H1 (cell line): ENCODE measurements around the gene DCDC2. TPM values are rescaled to one million over a fixed set of nuclear protein-coding genes. Genes with fewer than 3 reads are reported as not detected.

ENCODE experiments used
- CTCF ChIA-PET: fragments of 300-600 bp; sonication (Branson Sonifier 250); formaldehyde crosslinking; loops from one replicate; lab custom pipeline; 2021; ENCODE audit not compliant: partially characterized antibody; lab: Charles Lee
- POLR2A ChIA-PET: fragments of 300-600 bp; sonication (Branson Sonifier 250); formaldehyde crosslinking; loops from one replicate; lab custom pipeline; 2021; ENCODE audit warnings: inconsistent platforms; ENCODE audit not compliant: partially characterized antibody; lab: Charles Lee
- DNase-seq, 2 experiments: peaks; one replicate each; pipeline versions ENCODE4 v3.0.0 to v3.0.0-alpha.2; 2010 to 2022; ENCODE audit warnings: low spot score in 2 of 2, low read depth in 1 of 2, mixed read lengths in 1 of 2
- FAIRE-seq: peaks from 2 replicates; lab custom pipeline; 2011; peaks lifted over from hg19 to GRCh38; lab: Jason Lieb, UNC
- H2AFZ ChIP-seq: 2 replicates; pipeline ENCODE4 v1.8.1; 2012; ENCODE audit warnings: low read length, inconsistent platforms
- H2AK5ac ChIP-seq: 2 replicates; pipeline ENCODE4 v1.6.1; 2013; ENCODE audit warnings: low read depth, low read length
- H2BK120ac ChIP-seq: replicated peaks from 2 replicates; pipeline ENCODE3; 2013; ENCODE audit warnings: low read depth, low read length, inconsistent platforms
- H2BK12ac ChIP-seq: 2 replicates; pipeline ENCODE4 v1.6.1; 2013; ENCODE audit warnings: low read depth, low read length
- H2BK15ac ChIP-seq: 2 replicates; pipeline ENCODE4 v1.6.1; 2013; ENCODE audit warnings: low read length
- H2BK20ac ChIP-seq: 2 replicates; pipeline ENCODE4 v1.6.1; 2013; ENCODE audit warnings: low read length
- H2BK5ac ChIP-seq: 2 replicates; pipeline ENCODE4 v1.6.1; 2013; ENCODE audit warnings: low read depth, low read length
- H3K14ac ChIP-seq: 2 replicates; pipeline ENCODE4 v1.6.1; 2013; ENCODE audit warnings: inconsistent platforms; ENCODE audit not compliant: insufficient read length
- H3K18ac ChIP-seq: 2 replicates; pipeline ENCODE4 v1.6.1; 2013; ENCODE audit warnings: low read length; ENCODE audit errors: extremely low read depth
- H3K23ac ChIP-seq: 2 replicates; pipeline ENCODE4 v1.6.1; 2013; ENCODE audit warnings: inconsistent platforms; ENCODE audit not compliant: insufficient read length
- H3K23me2 ChIP-seq: 2 replicates; pipeline ENCODE4 v1.6.1; 2013; ENCODE audit warnings: low read depth, low read length
- H3K27ac ChIP-seq: 2 replicates; pipeline ENCODE4 v1.6.1; 2011; ENCODE audit warnings: low read depth, low read length, inconsistent platforms
- H3K27me3 ChIP-seq, 4 experiments: replicated peaks in 1 of 4; 1 replicate in 1 of 4; 2 replicates in 3 of 4; pipeline versions ENCODE4 v1.6.1 to v1.8.1; 2011 to 2013; ENCODE audit warnings: low read length in 3 of 4, mild to moderate bottlenecking in 3 of 4, inconsistent platforms in 2 of 4, mixed read lengths in 2 of 4, moderate library complexity in 1 of 4; ENCODE audit not compliant: control insufficient read depth in 3 of 4, insufficient read depth in 3 of 4; ENCODE audit errors: extremely low read depth in 1 of 4
- H3K36me3 ChIP-seq, 4 experiments: 2 replicates each; pipeline versions ENCODE4 v1.6.1 to v1.8.1; 2011 to 2013; ENCODE audit warnings: mild to moderate bottlenecking in 4 of 4, low read length in 3 of 4, moderate library complexity in 2 of 4, control low read depth in 1 of 4, inconsistent platforms in 1 of 4; ENCODE audit not compliant: insufficient read depth in 4 of 4, control insufficient read depth in 2 of 4
- H3K4ac ChIP-seq: replicated peaks from 2 replicates; pipeline ENCODE3; 2013; ENCODE audit warnings: low read length, low read depth, mixed read lengths, inconsistent platforms; ENCODE audit not compliant: insufficient read length
- H3K4me1 ChIP-seq, 4 experiments: replicated peaks in 1 of 4; 1 replicate in 1 of 4; 2 replicates in 3 of 4; pipeline versions ENCODE4 v1.6.1 to v1.8.1; 2011 to 2013; ENCODE audit warnings: low read length in 3 of 4, inconsistent platforms in 2 of 4, mixed read lengths in 1 of 4; ENCODE audit not compliant: insufficient read depth in 4 of 4, control insufficient read depth in 3 of 4
- H3K4me2 ChIP-seq, 2 experiments: 2 replicates each; pipeline versions ENCODE4 v1.6.1 to v1.8.1; 2011 to 2013; ENCODE audit warnings: low read depth in 2 of 2, low read length in 2 of 2, control low read depth in 1 of 2, inconsistent platforms in 1 of 2, mild to moderate bottlenecking in 1 of 2; ENCODE audit not compliant: insufficient read depth in 1 of 2
- H3K4me3 ChIP-seq, 4 experiments: fragments of 200-600, 300-600 bp in 1 of 4; sonication (generic), shearing (Covaris generic), sonication (Bioruptor Twin) in 1 of 4; 2 replicates each; pipeline versions ENCODE4 v1.5.1 to v1.8.1; 2011 to 2016; ENCODE audit warnings: low read length in 4 of 4, low read depth in 3 of 4, control low read depth in 2 of 4, inconsistent platforms in 2 of 4, mild to moderate bottlenecking in 2 of 4, mixed read lengths in 1 of 4, moderate library complexity in 1 of 4; ENCODE audit not compliant: insufficient read depth in 2 of 4; ENCODE audit errors: extremely low read depth in 1 of 4
- H3K56ac ChIP-seq: replicated peaks from 2 replicates; pipeline ENCODE3; 2013; ENCODE audit warnings: low read depth, mild to moderate bottlenecking, mixed read lengths, low read length, inconsistent platforms; ENCODE audit not compliant: insufficient read length
- H3K79me1 ChIP-seq: 2 replicates; pipeline ENCODE4 v1.6.1; 2013; ENCODE audit warnings: low read depth, low read length, control low read depth
- H3K79me2 ChIP-seq, 2 experiments: 2 replicates each; pipeline versions ENCODE4 v1.6.1 to v1.8.1; 2012 to 2013; ENCODE audit warnings: low read length in 2 of 2, mild to moderate bottlenecking in 2 of 2, inconsistent platforms in 1 of 2; ENCODE audit not compliant: insufficient read depth in 2 of 2, control insufficient read depth in 1 of 2
- H3K9ac ChIP-seq, 4 experiments: replicated peaks in 1 of 4; 1 replicate in 1 of 4; 2 replicates in 3 of 4; pipeline versions ENCODE4 v1.6.1 to v1.8.1; 2011 to 2013; ENCODE audit warnings: low read depth in 3 of 4, low read length in 3 of 4, control low read depth in 2 of 4, mild to moderate bottlenecking in 2 of 4, moderate library complexity in 2 of 4, inconsistent platforms in 1 of 4; ENCODE audit errors: extremely low read depth in 1 of 4
- H3K9me3 ChIP-seq, 2 experiments: 2 replicates each; pipeline versions ENCODE4 v1.6.1 to v1.8.1; 2012 to 2013; ENCODE audit warnings: mild to moderate bottlenecking in 2 of 2, moderate library complexity in 2 of 2, control low read depth in 1 of 2, inconsistent platforms in 1 of 2, low read depth in 1 of 2, low read length in 1 of 2, mixed read lengths in 1 of 2; ENCODE audit not compliant: insufficient read depth in 2 of 2
- H4K20me1 ChIP-seq, 2 experiments: replicated peaks in 1 of 2; 2 replicates each; pipeline versions ENCODE3 to v1.8.1; 2011 to 2013; ENCODE audit warnings: inconsistent platforms in 2 of 2, low read length in 2 of 2, mild to moderate bottlenecking in 1 of 2; ENCODE audit not compliant: insufficient read depth in 2 of 2, control insufficient read depth in 1 of 2
- H4K5ac ChIP-seq: 2 replicates; pipeline ENCODE4 v1.6.1; 2013; ENCODE audit warnings: low read length, low read depth, mixed read lengths, inconsistent platforms; ENCODE audit not compliant: insufficient read length
- H4K8ac ChIP-seq: 2 replicates; pipeline ENCODE4 v1.8.0; 2013; ENCODE audit warnings: mild to moderate bottlenecking, moderate library complexity, low read length, inconsistent platforms; ENCODE audit not compliant: insufficient read depth; ENCODE audit errors: extremely low read depth
- H4K91ac ChIP-seq: replicated peaks from 2 replicates; pipeline ENCODE3; 2013; ENCODE audit warnings: low read length, mixed read lengths, inconsistent platforms; ENCODE audit not compliant: insufficient read length
- GABPA ChIP-seq: IDR thresholded peaks from 2 replicates; pipeline ENCODE4 v1.6.1; 2011; ENCODE audit warnings: mild to moderate bottlenecking, low read length, moderate library complexity, borderline replicate concordance; ENCODE audit not compliant: insufficient read depth
- JUN ChIP-seq: IDR thresholded peaks from 2 replicates; pipeline ENCODE4 v1.6.1; 2011; ENCODE audit warnings: low read depth, mild to moderate bottlenecking, improper control_type of control experiment, low read length
- MAFK ChIP-seq: IDR thresholded peaks from 2 replicates; pipeline ENCODE4 v1.6.1; 2012; ENCODE audit warnings: low read depth, mild to moderate bottlenecking, improper control_type of control experiment, low read length
- NRF1 ChIP-seq: IDR thresholded peaks from 2 replicates; pipeline ENCODE4 v1.6.1; 2011; ENCODE audit warnings: mild to moderate bottlenecking, low read depth, low read length, improper control_type of control experiment
- RFX5 ChIP-seq: IDR thresholded peaks from 2 replicates; pipeline ENCODE4 v1.6.1; 2011; ENCODE audit warnings: low read depth, low read length, improper control_type of control experiment, borderline replicate concordance
- SIX5 ChIP-seq: IDR thresholded peaks from 2 replicates; pipeline ENCODE4 v1.6.1; 2011; ENCODE audit warnings: mild to moderate bottlenecking, low read depth, low read length
- SRF ChIP-seq: IDR thresholded peaks from 2 replicates; pipeline ENCODE4 v1.6.1; 2011; ENCODE audit warnings: mild to moderate bottlenecking, low read depth, low read length, moderate library complexity
- TAF7 ChIP-seq: optimal IDR thresholded peaks from 2 replicates; pipeline ENCODE3; 2011; ENCODE audit warnings: low read depth, mild to moderate bottlenecking, inconsistent platforms, low read length, moderate library complexity, borderline replicate concordance
- TEAD4 ChIP-seq: IDR thresholded peaks from 2 replicates; pipeline ENCODE4 v1.6.1; 2012; ENCODE audit warnings: low read depth, low read length, inconsistent platforms, mixed read lengths
- YY1 ChIP-seq: IDR thresholded peaks from 2 replicates; pipeline ENCODE4 v1.6.1; 2011; ENCODE audit warnings: low read depth, mild to moderate bottlenecking, low read length
- WGBS, 2 experiments: shearing (Covaris generic) in 1 of 2; methylation state at CpG; one replicate each; pipeline versions ENCODE4 v1.1.6 to v1.1.7; 2013 to 2015; ENCODE audit warnings: low lambda C conversion rate in 2 of 2, mixed read lengths in 2 of 2, inconsistent platforms in 1 of 2, low coverage in 1 of 2, missing lambda C conversion rate in 1 of 2; ENCODE audit not compliant: insufficient replicate concordance in 2 of 2, insufficient coverage in 1 of 2, insufficient read length in 1 of 2; ENCODE audit errors: extremely low coverage in 1 of 2, missing lambda C conversion rate in 1 of 2; 5-methylcytosine and 5-hydroxymethylcytosine counted together
- long read RNA-seq, 2 experiments: library from RNA in 1 of 2; library from capped mRNA in 1 of 2; stranded (forward); transcript quantifications; one replicate each; pipeline ENCODE4 v2.0.0, GENCODE V29; 2021; ENCODE audit warnings: inconsistent platforms in 1 of 2
- polyA minus RNA-seq, 3 experiments: library from RNA; depleted of rRNA, polyadenylated mRNA; stranded (reverse); fragments of >200 nt; gene quantifications; 1 replicate in 2 of 3; 2 replicates in 1 of 3; pipeline ENCODE4 v1.2.3, GENCODE V29; 2011
- polyA plus RNA-seq, 7 experiments: library from polyadenylated mRNA; depleted of rRNA in 3 of 7; stranded (reverse) in 5 of 7; unstranded in 2 of 7; fragments of >200 nt in 5 of 7; fragments of 200-250 nt in 2 of 7; gene quantifications; 1 replicate in 5 of 7; 2 replicates in 1 of 7; 4 replicates in 1 of 7; pipeline versions ENCODE4 v1.2.1 to v1.2.3, GENCODE V29; 2011 to 2013; ENCODE audit warnings: missing spikeins in 2 of 7, mixed read lengths in 2 of 7
- total RNA-seq: library from RNA; stranded (reverse); fragmentation: NEBNext Ultra II Directional; extraction: Animal tissue kit (Norgen Biotek cat#: 25700); gene quantifications from 2 replicates; pipeline ENCODE4 v1.2.1, GENCODE V29; 2021

DCDC2 gene
- total RNA-seq = 0.15 and 0.23 TPM in 2 replicates
- polyA plus RNA-seq (2011; rRNA removed) = 0.03 TPM in 2 replicates
- 0.03 TPM for polyA plus RNA-seq (2011; cell fraction: cytosol; rRNA removed)
- 0.10 TPM for polyA plus RNA-seq (2011; cell fraction: nucleus; rRNA removed)
- 0.07 to 0.38 TPM (median 0.14 TPM) in 4 replicates for polyA plus RNA-seq (2012, experiment 1 of 2)
- polyA plus RNA-seq (2012, experiment 2 of 2) = not detected
- polyA plus RNA-seq (2013, experiment 1 of 2) = 0.08 TPM
- 0.17 TPM for polyA plus RNA-seq (2013, experiment 2 of 2)
- polyA minus RNA-seq (2011; rRNA and poly(A)+ RNA removed) = 0.16 and 0.80 TPM in 2 replicates
- polyA minus RNA-seq (2011; cell fraction: cytosol; rRNA and poly(A)+ RNA removed) = not detected
- polyA minus RNA-seq (2011; cell fraction: nucleus; rRNA and poly(A)+ RNA removed) = 0.20 TPM
- long read RNA-seq, experiment 1, partial matches to known transcripts = 0 of 1 reads
- long read RNA-seq, experiment 1, other reads (novel, unspliced or antisense) = 1 of 1 reads
- long read RNA-seq, experiment 2 = 0 reads

DNA sequence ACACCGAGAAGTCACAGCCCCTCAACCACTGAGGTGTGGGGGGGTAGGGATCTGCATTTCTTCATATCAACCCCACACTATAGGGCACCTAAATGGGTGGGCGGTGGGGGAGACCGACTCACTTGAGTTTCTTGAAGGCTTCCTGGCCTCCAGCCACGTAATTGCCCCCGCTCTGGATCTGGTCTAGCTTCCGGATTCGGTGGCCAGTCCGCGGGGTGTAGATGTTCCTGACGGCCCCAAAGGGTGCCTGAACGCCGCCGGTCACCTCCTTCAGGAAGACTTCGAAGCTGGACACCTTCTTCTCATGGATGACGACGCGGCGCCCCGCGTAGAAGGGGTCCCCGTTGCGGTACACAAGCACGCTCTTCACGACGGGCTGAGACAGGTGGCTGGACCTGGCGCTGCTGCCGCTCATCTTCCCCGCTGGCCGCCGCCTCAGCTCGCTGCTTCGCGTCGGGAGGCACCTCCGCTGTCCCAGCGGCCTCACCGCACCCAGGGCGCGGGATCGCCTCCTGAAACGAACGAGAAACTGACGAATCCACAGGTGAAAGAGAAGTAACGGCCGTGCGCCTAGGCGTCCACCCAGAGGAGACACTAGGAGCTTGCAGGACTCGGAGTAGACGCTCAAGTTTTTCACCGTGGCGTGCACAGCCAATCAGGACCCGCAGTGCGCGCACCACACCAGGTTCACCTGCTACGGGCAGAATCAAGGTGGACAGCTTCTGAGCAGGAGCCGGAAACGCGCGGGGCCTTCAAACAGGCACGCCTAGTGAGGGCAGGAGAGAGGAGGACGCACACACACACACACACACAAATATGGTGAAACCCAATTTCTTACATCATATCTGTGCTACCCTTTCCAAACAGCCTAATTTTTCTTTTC is at the start of gene DCDC2:
Gene DCDC2 (minus strand): TSS at position 724 of the 883 bp plus-strand sequence. CDS start 309 bp downstream, at position 415.
- peaks cover 4% of the 10 kb centered on the region for H3K23me2 ChIP-seq
- no peak within 1 kb of the TSS for H4K91ac ChIP-seq
- no peaks in the 10 kb centered on the region for H4K20me1 ChIP-seq
- H3K56ac ChIP-seq = no peak within 1 kb of the TSS
- no peak within 1 kb of the TSS for H2AK5ac ChIP-seq
- H2BK5ac ChIP-seq = no peak within 1 kb of the TSS
- H3K27me3 ChIP-seq = no peaks in the 10 kb centered on the region
- CTCF ChIA-PET = interaction anchor here (0.8 to 2.0 kb wide), 4 partner anchors 31 to 101 kb away, joined by 3 to 8 read pairs (median 5); no protein-coding TSS in a partner anchor
- no peak within 1 kb of the TSS for H3K4me3 ChIP-seq
- H4K8ac ChIP-seq = peak within 1 kb of the TSS; percentile 68; the same call in 1 of the 2 replicates
- H4K5ac ChIP-seq = no peak within 1 kb of the TSS
- H3K23ac ChIP-seq = no peak within 1 kb of the TSS
- no peak within 1 kb of the TSS for H2BK12ac ChIP-seq
- H3K9me3 ChIP-seq = no peaks in the 10 kb centered on the region; a peak in 1 of 4 replicates
- H2BK20ac ChIP-seq = no peak within 1 kb of the TSS
- POLR2A ChIA-PET = interaction anchor here (0.9 kb wide), 1 partner anchor 74 kb away, joined by 3 read pairs; no protein-coding TSS in a partner anchor
- H3K18ac ChIP-seq = no peak within 1 kb of the TSS
- no peak within 1 kb of the TSS for H3K4ac ChIP-seq
- DNase-seq (peak in 1 of 2 experiments; percentile 50), FAIRE-seq (no peak)
- H3K14ac ChIP-seq = no peak within 1 kb of the TSS
- no peaks in the 10 kb centered on the region for H3K36me3 ChIP-seq
- H2AFZ ChIP-seq = no peak within 1 kb of the TSS
- no peaks in the 10 kb centered on the region for H3K79me2 ChIP-seq
- H3K79me1 ChIP-seq = no peaks in the 10 kb centered on the region
- H2BK120ac ChIP-seq = no peak within 1 kb of the TSS
- H3K4me1 ChIP-seq = peaks cover 0 to 3% (median 1%) of the 10 kb centered on the region in 4 experiments; a peak in 2 of 7 replicates
- WGBS, 2 experiments = 96% methylated on average over 60 of the region's 61 CpGs; no CpG with 5 or more reads in 1 of the 2 experiments
- no peak within 1 kb of the TSS for H3K9ac ChIP-seq
- H3K27ac ChIP-seq = no peak within 1 kb of the TSS
- H3K4me2 ChIP-seq = no peak within 1 kb of the TSS
- peak within 1 kb of the TSS; percentile 11; the same call in 1 of the 2 replicates for H2BK15ac ChIP-seq
- TF ChIP-seq SIX5 (no peak), YY1 (no peak), GABPA (no peak), SRF (no peak), JUN (no peak), RFX5 (no peak), TAF7 (no peak), NRF1 (no peak), MAFK (no peak), TEAD4 (no peak)
